ENCODE measurements around the gene ERCC1. TPM values are rescaled to one million over a fixed set of nuclear protein-coding genes. Genes with fewer than 3 reads are reported as not detected.
A peak's percentile ranks its signal among the peaks of the same experiment; 100 is the strongest.

ERCC1 gene
- total RNA-seq, 2 experiments from 2014 or later = 32.5 to 32.6 TPM

- Histone ChIP-seq H3K4me3 (ENCODE audit: low read length) (no peak overlapping the region), H3K9me3 (ENCODE audit: control insufficient read depth in 1 of 2, insufficient read depth in 1 of 2, low read length in 2 of 2) (no peaks in the 10 kb centered on the region), H3K4me1 (ENCODE audit: insufficient read depth, low read length) (peaks cover 48% of the 10 kb centered on the region), H3K27me3 (ENCODE audit: control insufficient read depth in 1 of 2, insufficient read depth in 2 of 2, low read length in 2 of 2) (peaks cover 4 to 6% of the 10 kb centered on the region in 2 experiments), H3K27ac (ENCODE audit: low read depth in 1 of 2, low read length in 2 of 2) (no peak overlapping the region), H3K36me3 (ENCODE audit: insufficient read depth, low read length) (peaks cover 37% of the 10 kb centered on the region)
- CTCF ChIA-PET = interaction anchor here (7.1 kb wide), 1 partner anchor 33 kb away, joined by 128 read pairs; no protein-coding TSS in a partner anchor
- TF ChIP-seq CTCF (IDR thresholded peaks at IDR 0.05) = no peak
- Mint-ChIP-seq H3K4me1 (ENCODE audit: low read depth) (peaks cover 44% of the 10 kb centered on the region), H3K4me3 (peak overlapping the region; percentile 79), H3K36me3 (ENCODE audit: low read depth) (peaks cover 30% of the 10 kb centered on the region), H3K27me3 (peaks cover 36% of the 10 kb centered on the region), H3K27ac (peak overlapping the region; percentile 80), H3K9me3 (no peaks in the 10 kb centered on the region)
- POLR2A ChIA-PET = interaction anchor here (0.8 kb wide), 1 partner anchor 32 kb away, joined by 3 read pairs; no protein-coding TSS in a partner anchor
- peak in 2 of 14 experiments; percentile 46 to 47 for DNase-seq
- ATAC-seq (ENCODE audit: poor library complexity) = no peak
- intact Hi-C loops (cut with DNase I, micrococcal nuclease) = no loop called here
Observed at GRCh38 chr19:45471931-45472562, 48.3 kb upstream of the ERCC1 start.

GRCh38 chr19:45471111-45471930 is 47.6 kb upstream of the ERCC1 start:
- TF ChIP-seq CTCF (IDR thresholded peaks at IDR 0.05) = no peak
- H3K36me3 ChIP-seq (ENCODE audit: insufficient read depth, low read length) = peaks cover 37% of the 10 kb centered on the region
- no peak overlapping the region for H3K4me3 ChIP-seq (ENCODE audit: low read length)
- no peak overlapping the region for H3K27ac ChIP-seq (ENCODE audit: low read depth in 1 of 2, low read length in 2 of 2)
- Mint-ChIP-seq H3K4me3 (peak overlapping the region; percentile 96), H3K27ac (peak overlapping the region; percentile 98), H3K36me3 (ENCODE audit: low read depth) (peaks cover 30% of the 10 kb centered on the region), H3K9me3 (no peaks in the 10 kb centered on the region), H3K27me3 (peaks cover 36% of the 10 kb centered on the region), H3K4me1 (ENCODE audit: low read depth) (peaks cover 42% of the 10 kb centered on the region)
- DNase-seq = peak in 2 of 14 experiments; percentile 35 to 58
- peaks cover 45% of the 10 kb centered on the region for H3K4me1 ChIP-seq (ENCODE audit: insufficient read depth, low read length)
- ATAC-seq (ENCODE audit: poor library complexity) = no peak
- CTCF ChIA-PET = interaction anchor here (7.1 kb wide), 1 partner anchor 32 kb away, joined by 128 read pairs; no protein-coding TSS in a partner anchor
- H3K27me3 ChIP-seq (ENCODE audit: control insufficient read depth in 1 of 2, insufficient read depth in 2 of 2, low read length in 2 of 2) = peaks cover 4 to 6% of the 10 kb centered on the region in 2 experiments
- H3K9me3 ChIP-seq (ENCODE audit: control insufficient read depth in 1 of 2, insufficient read depth in 1 of 2, low read length in 2 of 2) = no peaks in the 10 kb centered on the region
- POLR2A ChIA-PET = interaction anchor here (0.8 kb wide), 1 partner anchor 31 kb away, joined by 3 read pairs; no protein-coding TSS in a partner anchor
- intact Hi-C loops (cut with DNase I, micrococcal nuclease) = no loop called here

GRCh38 chr19:45470762-45471081 is 47.0 kb upstream of the ERCC1 start:
- Histone ChIP-seq H3K4me3 (ENCODE audit: low read length) (peak overlapping the region; percentile 94), H3K4me1 (ENCODE audit: insufficient read depth, low read length) (peaks cover 40% of the 10 kb centered on the region), H3K27me3 (ENCODE audit: control insufficient read depth in 1 of 2, insufficient read depth in 2 of 2, low read length in 2 of 2) (peaks cover 4 to 6% of the 10 kb centered on the region in 2 experiments), H3K36me3 (ENCODE audit: insufficient read depth, low read length) (peaks cover 37% of the 10 kb centered on the region), H3K27ac (ENCODE audit: low read depth in 1 of 2, low read length in 2 of 2) (no peak overlapping the region), H3K9me3 (ENCODE audit: control insufficient read depth in 1 of 2, insufficient read depth in 1 of 2, low read length in 2 of 2) (no peaks in the 10 kb centered on the region)
- Mint-ChIP-seq H3K27me3 (peaks cover 36% of the 10 kb centered on the region), H3K9me3 (no peaks in the 10 kb centered on the region), H3K27ac (peak overlapping the region; percentile 98), H3K4me3 (peak overlapping the region; percentile 96), H3K36me3 (ENCODE audit: low read depth) (peaks cover 30% of the 10 kb centered on the region), H3K4me1 (ENCODE audit: low read depth) (peaks cover 42% of the 10 kb centered on the region)
- no peak for TF ChIP-seq CTCF (IDR thresholded peaks at IDR 0.05)
- ATAC-seq (ENCODE audit: poor library complexity) = no peak
- POLR2A ChIA-PET = no interaction called here
- intact Hi-C loops (cut with DNase I, micrococcal nuclease) = no loop called here
- DNase-seq = peak in 1 of 14 experiments; percentile 34
- CTCF ChIA-PET = interaction anchor here (7.1 kb wide), 1 partner anchor 31 kb away, joined by 128 read pairs; no protein-coding TSS in a partner anchor

Measured in CD4-positive, alpha-beta T cell (primary cell).